HCT116 (cell line): Measurements from ENCODE around the gene SPEF1.

Source experiments
- ATF3 ChIP-seq: IDR thresholded peaks from 2 replicates; pipeline ENCODE4 v1.6.1; 2012
- CEBPB ChIP-seq: IDR thresholded peaks from 2 replicates; pipeline ENCODE4 v1.6.1; 2012; ENCODE audit warnings: low read depth
- CTCF ChIP-seq, 3 experiments: fragments of 200-600 bp in 1 of 3; sonication (generic) in 1 of 3; IDR thresholded peaks in 2 of 3; conservative IDR thresholded peaks in 1 of 3; 2 replicates each; pipeline ENCODE4 v1.5.1; 2012 to 2017; ENCODE audit warnings: low read depth in 2 of 3, low read length in 2 of 3, antibody characterized with exemption in 1 of 3, borderline replicate concordance in 1 of 3, control low read depth in 1 of 3, mild to moderate bottlenecking in 1 of 3, mixed read lengths in 1 of 3, mixed run types in 1 of 3, moderate library complexity in 1 of 3; ENCODE audit not compliant: insufficient read depth in 1 of 3
- EGR1 ChIP-seq: IDR thresholded peaks from 2 replicates; pipeline ENCODE4 v1.6.1; 2012; ENCODE audit warnings: low read depth
- EZH2 ChIP-seq: fragments of 200-600 bp; sonication (generic); IDR thresholded peaks from 2 replicates; pipeline ENCODE4 v1.6.1; 2017; ENCODE audit warnings: antibody characterized with exemption, mixed run types
- POLR2A ChIP-seq: IDR thresholded peaks from 2 replicates; pipeline ENCODE4 v1.7.0; 2011; ENCODE audit warnings: borderline replicate concordance; ENCODE audit not compliant: insufficient read depth, insufficient read length; ENCODE audit errors: extremely low read depth
- POLR2AphosphoS5 ChIP-seq: IDR thresholded peaks from 2 replicates; pipeline ENCODE4 v1.6.1; 2011; ENCODE audit warnings: mild to moderate bottlenecking, low read depth, low read length, moderate library complexity
- SP1 ChIP-seq: IDR thresholded peaks from 2 replicates; pipeline ENCODE4 v1.6.1; 2012; ENCODE audit warnings: low read depth
- SRF ChIP-seq: IDR thresholded peaks from 2 replicates; pipeline ENCODE4 v1.6.1; 2012; ENCODE audit warnings: low read depth
- YY1 ChIP-seq: IDR thresholded peaks from 2 replicates; pipeline ENCODE4 v1.6.1; 2011; ENCODE audit warnings: low read length, low read depth, moderate library complexity, mild to moderate bottlenecking; ENCODE audit not compliant: insufficient replicate concordance; ENCODE audit errors: extremely low read depth
- ZBTB33 ChIP-seq: IDR thresholded peaks from 2 replicates; pipeline ENCODE4 v1.6.1; 2011; ENCODE audit warnings: mild to moderate bottlenecking, low read length, moderate library complexity; ENCODE audit not compliant: insufficient replicate concordance; ENCODE audit errors: extremely low read depth
- ZNF274 ChIP-seq: fragments of 200-500 bp; sonication (Bioruptor generic); IDR thresholded peaks from 2 replicates; pipeline ENCODE4 v1.6.1; 2014; ENCODE audit warnings: mild to moderate bottlenecking, low read depth, low read length, inconsistent platforms
- TF ChIP-seq, protein P1 (sequence below): IDR thresholded peaks from 2 replicates; pipeline ENCODE4 v1.6.1; 2012; ENCODE audit warnings: low read depth

GRCh38 chr20:3781153-3781910 is at the start of gene SPEF1:
- TF ChIP-seq SRF = no peak
- TF ChIP-seq YY1 = peak; percentile 99
- TF ChIP-seq EZH2 = no peak
- TF ChIP-seq POLR2A = no peak
- TF ChIP-seq, protein P1, sequence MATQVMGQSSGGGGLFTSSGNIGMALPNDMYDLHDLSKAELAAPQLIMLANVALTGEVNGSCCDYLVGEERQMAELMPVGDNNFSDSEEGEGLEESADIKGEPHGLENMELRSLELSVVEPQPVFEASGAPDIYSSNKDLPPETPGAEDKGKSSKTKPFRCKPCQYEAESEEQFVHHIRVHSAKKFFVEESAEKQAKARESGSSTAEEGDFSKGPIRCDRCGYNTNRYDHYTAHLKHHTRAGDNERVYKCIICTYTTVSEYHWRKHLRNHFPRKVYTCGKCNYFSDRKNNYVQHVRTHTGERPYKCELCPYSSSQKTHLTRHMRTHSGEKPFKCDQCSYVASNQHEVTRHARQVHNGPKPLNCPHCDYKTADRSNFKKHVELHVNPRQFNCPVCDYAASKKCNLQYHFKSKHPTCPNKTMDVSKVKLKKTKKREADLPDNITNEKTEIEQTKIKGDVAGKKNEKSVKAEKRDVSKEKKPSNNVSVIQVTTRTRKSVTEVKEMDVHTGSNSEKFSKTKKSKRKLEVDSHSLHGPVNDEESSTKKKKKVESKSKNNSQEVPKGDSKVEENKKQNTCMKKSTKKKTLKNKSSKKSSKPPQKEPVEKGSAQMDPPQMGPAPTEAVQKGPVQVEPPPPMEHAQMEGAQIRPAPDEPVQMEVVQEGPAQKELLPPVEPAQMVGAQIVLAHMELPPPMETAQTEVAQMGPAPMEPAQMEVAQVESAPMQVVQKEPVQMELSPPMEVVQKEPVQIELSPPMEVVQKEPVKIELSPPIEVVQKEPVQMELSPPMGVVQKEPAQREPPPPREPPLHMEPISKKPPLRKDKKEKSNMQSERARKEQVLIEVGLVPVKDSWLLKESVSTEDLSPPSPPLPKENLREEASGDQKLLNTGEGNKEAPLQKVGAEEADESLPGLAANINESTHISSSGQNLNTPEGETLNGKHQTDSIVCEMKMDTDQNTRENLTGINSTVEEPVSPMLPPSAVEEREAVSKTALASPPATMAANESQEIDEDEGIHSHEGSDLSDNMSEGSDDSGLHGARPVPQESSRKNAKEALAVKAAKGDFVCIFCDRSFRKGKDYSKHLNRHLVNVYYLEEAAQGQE = no peak
- peak; percentile 63 to 83 (median 69) for TF ChIP-seq CTCF (IDR thresholded peaks at IDR 0.05 in 2 of 3, conservative IDR thresholded peaks at IDR 0.05 in 1 of 3; ENCODE audit: borderline replicate concordance in 1 of 3, insufficient read depth in 1 of 3, low read depth in 2 of 3, low read length in 2 of 3)
- TF ChIP-seq EGR1 = peak; percentile 35; the same call in 1 of the 2 replicates
- TF ChIP-seq SP1 = no peak
- TF ChIP-seq POLR2AphosphoS5 = peak; percentile 47; the same call in 1 of the 2 replicates
- no peak for TF ChIP-seq ZNF274
- TF ChIP-seq CEBPB = no peak
- TF ChIP-seq ATF3 = no peak
- no peak for TF ChIP-seq ZBTB33
